Parathyroid adenoma (tissue), 2 donors: ENCODE measurements around the gene FBXO42.

Experiments used
- H2AFZ ChIP-seq: fragments of 300-600 bp; sonication (generic); one replicate; pipeline ENCODE4 v1.7.0; 2017; ENCODE audit warnings: antibody characterized with exemption, mild to moderate bottlenecking
- H3K27ac ChIP-seq: fragments of 300-600 bp; sonication (generic); one replicate; pipeline ENCODE4 v1.7.0; 2017
- H3K27me3 ChIP-seq: fragments of 300-600 bp; sonication (generic); one replicate; pipeline ENCODE4 v1.7.0; 2017; ENCODE audit warnings: low read length; ENCODE audit not compliant: control insufficient read depth, insufficient read depth
- H3K36me3 ChIP-seq: fragments of 300-600 bp; sonication (generic); one replicate; pipeline ENCODE4 v1.7.0; 2017; ENCODE audit warnings: low read length; ENCODE audit not compliant: control insufficient read depth, insufficient read depth
- H3K4me1 ChIP-seq: fragments of 300-600 bp; sonication (generic); one replicate; pipeline ENCODE4 v1.7.0; 2017; ENCODE audit warnings: control low read depth
- H3K4me2 ChIP-seq: fragments of 300-600 bp; sonication (generic); one replicate; pipeline ENCODE4 v1.7.0; 2017; ENCODE audit warnings: low read length
- H3K4me3 ChIP-seq: fragments of 300-600 bp; sonication (generic); one replicate; pipeline ENCODE4 v1.7.0; 2017; ENCODE audit warnings: low read depth, low read length
- H3K79me2 ChIP-seq: fragments of 300-600 bp; sonication (generic); one replicate; pipeline ENCODE4 v1.7.0; 2017; ENCODE audit warnings: control low read depth
- H3K9ac ChIP-seq: fragments of 300-600 bp; sonication (generic); one replicate; pipeline ENCODE4 v1.7.0; 2017; ENCODE audit warnings: mild to moderate bottlenecking
- H3K9me3 ChIP-seq: fragments of 300-600 bp; sonication (generic); one replicate; pipeline ENCODE4 v1.7.0; 2017; ENCODE audit warnings: low read length; ENCODE audit not compliant: control insufficient read depth
- CTCF ChIP-seq: fragments of 300-600 bp; sonication (generic); IDR thresholded peaks from one replicate; pipeline ENCODE4 v1.7.0; 2017; ENCODE audit warnings: antibody characterized with exemption, mild to moderate bottlenecking
- donor health status: primary hyperparathyroidism.

Gene FBXO42

GRCh38 chr1:16286122-16286521, 66.2 kb downstream of the FBXO42 start:
- no peaks in the 10 kb centered on the region for H3K36me3 ChIP-seq
- H3K27ac ChIP-seq: no peak overlapping the region
- H3K79me2 ChIP-seq: peaks cover 11% of the 10 kb centered on the region
- TF ChIP-seq CTCF: no peak
- no peaks in the 10 kb centered on the region for H3K27me3 ChIP-seq
- H3K9me3 ChIP-seq: no peaks in the 10 kb centered on the region
- H3K4me1 ChIP-seq: no peaks in the 10 kb centered on the region
- H3K9ac ChIP-seq: no peak overlapping the region
- no peak overlapping the region for H2AFZ ChIP-seq
- no peak overlapping the region for H3K4me3 ChIP-seq
- no peak overlapping the region for H3K4me2 ChIP-seq

- no peaks in the 10 kb centered on the region for H3K9me3 ChIP-seq
- no peak overlapping the region for H3K27ac ChIP-seq
- H2AFZ ChIP-seq: no peak overlapping the region
- no peak overlapping the region for H3K9ac ChIP-seq
- no peaks in the 10 kb centered on the region for H3K4me1 ChIP-seq
- no peak for TF ChIP-seq CTCF
- H3K27me3 ChIP-seq: no peaks in the 10 kb centered on the region
- H3K4me2 ChIP-seq: no peak overlapping the region
- H3K36me3 ChIP-seq: no peaks in the 10 kb centered on the region
- no peak overlapping the region for H3K4me3 ChIP-seq
- H3K79me2 ChIP-seq: peaks cover 4% of the 10 kb centered on the region
Measured at GRCh38 chr1:16281765-16282164, 70.5 kb downstream of the FBXO42 start.

GRCh38 chr1:16279186-16279585, 73.1 kb downstream of the FBXO42 start:
- H3K36me3 ChIP-seq: no peaks in the 10 kb centered on the region

GRCh38 chr1:16276302-16277030, 75.8 kb downstream of the FBXO42 start:
- Histone ChIP-seq H3K36me3 (no peaks in the 10 kb centered on the region), H2AFZ (no peak overlapping the region), H3K27ac (no peak overlapping the region), H3K4me2 (no peak overlapping the region), H3K27me3 (no peaks in the 10 kb centered on the region), H3K9me3 (no peaks in the 10 kb centered on the region), H3K4me3 (no peak overlapping the region), H3K79me2 (peaks cover 7% of the 10 kb centered on the region), H3K4me1 (no peaks in the 10 kb centered on the region), H3K9ac (no peak overlapping the region)
- no peak for TF ChIP-seq CTCF

More at GRCh38 chr1:16279186-16279585, 73.1 kb downstream of the FBXO42 start:
- no peaks in the 10 kb centered on the region for H3K9me3 ChIP-seq
- no peak overlapping the region for H3K4me3 ChIP-seq
- H3K4me2 ChIP-seq: no peak overlapping the region
- no peaks in the 10 kb centered on the region for H3K4me1 ChIP-seq
- H2AFZ ChIP-seq: no peak overlapping the region
- H3K79me2 ChIP-seq: no peaks in the 10 kb centered on the region
- TF ChIP-seq CTCF: no peak
- no peaks in the 10 kb centered on the region for H3K27me3 ChIP-seq
- no peak overlapping the region for H3K27ac ChIP-seq
- H3K9ac ChIP-seq: no peak overlapping the region

GRCh38 chr1:16275591-16275990, 76.7 kb downstream of the FBXO42 start:
- Histone ChIP-seq H3K79me2 (peaks cover 8% of the 10 kb centered on the region), H3K36me3 (no peaks in the 10 kb centered on the region), H3K4me3 (no peak overlapping the region), H3K4me2 (no peak overlapping the region), H3K9ac (no peak overlapping the region), H3K4me1 (no peaks in the 10 kb centered on the region), H3K27ac (no peak overlapping the region), H2AFZ (no peak overlapping the region), H3K9me3 (no peaks in the 10 kb centered on the region), H3K27me3 (no peaks in the 10 kb centered on the region)
- TF ChIP-seq CTCF: no peak
